Upper lobe of left lung (tissue), 6 donors: ENCODE results near the gene GATAD2B. TPM values are rescaled to one million over a fixed set of nuclear protein-coding genes. Genes with fewer than 3 reads are reported as not detected.

Experiments
- ATAC-seq, 2 donors: fragments of 200-7000 bp; cut with Tn5 transposase; one replicate each; pipeline ENCODE4 v1.9.1; 2022; ENCODE audit warnings: mild to moderate bottlenecking in 2 of 2, moderate library complexity in 2 of 2; ENCODE audit not compliant: low FRiP score in 2 of 2
- DNase-seq, 2 donors: peaks; one replicate each; pipeline ENCODE4 v3.0.0-alpha.2; 2019 to 2020
- H3K27ac ChIP-seq, 4 donors: fragments of 200-600 bp; sonication (generic); one replicate each; pipeline ENCODE4 v1.5.1; 2016 to 2019
- H3K27me3 ChIP-seq, 4 donors: fragments of 200-600 bp; sonication (generic); one replicate each; pipeline ENCODE4 v1.5.1; 2017 to 2019
- H3K36me3 ChIP-seq, 4 donors: fragments of 200-600 bp; sonication (generic); one replicate each; pipeline ENCODE4 v1.5.1; 2016 to 2019
- H3K4me1 ChIP-seq, 4 donors: fragments of 200-600 bp; sonication (generic); one replicate each; pipeline ENCODE4 v1.5.1; 2018 to 2019
- H3K4me3 ChIP-seq, 4 donors: fragments of 200-600 bp; sonication (generic); one replicate each; pipeline ENCODE4 v1.5.1; 2017 to 2019; ENCODE audit warnings: mild to moderate bottlenecking in 2 of 4, moderate library complexity in 1 of 4
- H3K9me3 ChIP-seq, 4 donors: fragments of 200-600 bp; sonication (generic); one replicate each; pipeline ENCODE4 v1.5.1; 2018 to 2019
- CTCF ChIP-seq, 6 experiments: fragments of 450-650 bp in 4 of 6; fragments of 200-600 bp in 2 of 6; sonication (generic) in 2 of 6; IDR thresholded peaks; one replicate each; pipeline ENCODE4 v1.5.1; 2016 to 2019; ENCODE audit warnings: antibody characterized with exemption in 6 of 6
- EP300 ChIP-seq, 4 donors: sonication (generic); formaldehyde crosslinking; IDR thresholded peaks; one replicate each; pipeline ENCODE4 v1.5.1; 2017; ENCODE audit warnings: antibody characterized with exemption in 4 of 4, control low read depth in 2 of 4
- POLR2A ChIP-seq, 4 donors: fragments of 450-650 bp; IDR thresholded peaks; one replicate each; pipeline ENCODE4 v1.5.1; 2016 to 2017; ENCODE audit warnings: antibody characterized with exemption in 4 of 4, mild to moderate bottlenecking in 2 of 4
- POLR2AphosphoS5 ChIP-seq, 2 donors: sonication (generic); formaldehyde crosslinking; IDR thresholded peaks; one replicate each; pipeline ENCODE4 v1.5.1; 2017; ENCODE audit warnings: antibody characterized with exemption in 2 of 2
- WGBS, 2 donors: methylation state at CpG; one replicate each; pipeline ENCODE4 v1.1.5; 2017 to 2018; 5-methylcytosine and 5-hydroxymethylcytosine counted together
- total RNA-seq, 6 donors: library from RNA; depleted of rRNA in 4 of 6; stranded (reverse); fragments of >200 nt in 4 of 6; gene quantifications; one replicate each; pipeline versions ENCODE4 v1.1.0 to v1.2.1, GENCODE V29; 2016 to 2021
- donor health status: DM: no; HTN: no; CAD: no; lungs with moderate emphysema.
- donor health status: DM: no; HTN: yes; CAD: no; lungs with severe emphysema.

Gene GATAD2B
- total RNA-seq, 6 donors from 2014 or later: 16.0 to 50.3 (median 37.8) TPM

DNA sequence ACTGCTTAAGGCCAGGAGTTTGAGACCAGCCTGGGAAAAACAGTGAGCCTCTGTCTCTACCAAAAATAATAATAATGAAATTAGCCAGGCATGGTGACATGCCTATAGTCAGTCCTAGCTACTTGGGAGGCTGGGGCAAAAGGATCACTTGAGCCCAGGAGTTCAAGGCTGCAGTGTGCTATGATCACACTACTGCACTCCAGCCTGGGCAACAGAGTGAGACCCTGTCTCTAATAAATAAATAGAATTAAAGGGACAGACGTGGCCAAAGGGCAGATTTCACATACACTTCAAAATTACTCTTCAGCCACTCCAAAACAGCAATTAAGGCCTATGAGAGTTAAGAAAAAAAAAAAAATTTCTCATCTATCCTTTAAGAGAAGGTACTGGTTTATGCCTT is 45.7 kb downstream of the GATAD2B start:
- Histone ChIP-seq H3K4me1 (peaks cover 23 to 29% (median 26%) of the 10 kb centered on the region in 4 donors), H3K27ac (no peak overlapping the region), H3K9me3 (no peaks in the 10 kb centered on the region), H3K27me3 (no peaks in the 10 kb centered on the region), H3K36me3 (no peaks in the 10 kb centered on the region), H3K4me3 (no peak overlapping the region)
- DNase-seq (no peak), ATAC-seq (no peak)
- WGBS, 2 donors: 52 to 69% methylated on average over 1 of the region's 1 CpG
- TF ChIP-seq EP300 (IDR thresholded peaks at IDR 0.05): no peak
- no peak for TF ChIP-seq POLR2AphosphoS5 (IDR thresholded peaks at IDR 0.05)
- no peak for TF ChIP-seq POLR2A (IDR thresholded peaks at IDR 0.05)
- TF ChIP-seq CTCF (IDR thresholded peaks at IDR 0.05): no peak

GRCh38 chr1:153872934-153873333 is 49.8 kb downstream of the GATAD2B start:
- Histone ChIP-seq H3K9me3 (no peaks in the 10 kb centered on the region), H3K27me3 (no peaks in the 10 kb centered on the region), H3K36me3 (no peaks in the 10 kb centered on the region), H3K27ac (no peak overlapping the region), H3K4me3 (no peak overlapping the region), H3K4me1 (peaks cover 5 to 8% (median 5%) of the 10 kb centered on the region in 4 donors)
- WGBS, 2 donors: 65 to 67% methylated on average over 2 of the region's 2 CpGs
- no peak for DNase-seq
- ATAC-seq: no peak
- TF ChIP-seq POLR2A (IDR thresholded peaks at IDR 0.05) (no peak), CTCF (IDR thresholded peaks at IDR 0.05) (no peak), EP300 (IDR thresholded peaks at IDR 0.05) (no peak), POLR2AphosphoS5 (IDR thresholded peaks at IDR 0.05) (no peak)

GRCh38 chr1:153872331-153872730 is 50.4 kb downstream of the GATAD2B start:
- 54 to 57% methylated on average over 3 of the region's 3 CpGs for WGBS, 2 donors
- Histone ChIP-seq H3K4me3 (no peak overlapping the region), H3K27ac (no peak overlapping the region), H3K36me3 (no peaks in the 10 kb centered on the region), H3K9me3 (no peaks in the 10 kb centered on the region), H3K27me3 (no peaks in the 10 kb centered on the region), H3K4me1 (peaks cover 5 to 8% (median 5%) of the 10 kb centered on the region in 4 donors)
- ATAC-seq (no peak), DNase-seq (no peak)
- no peak for TF ChIP-seq POLR2AphosphoS5 (IDR thresholded peaks at IDR 0.05)
- no peak for TF ChIP-seq POLR2A (IDR thresholded peaks at IDR 0.05)
- no peak for TF ChIP-seq CTCF (IDR thresholded peaks at IDR 0.05)
- no peak for TF ChIP-seq EP300 (IDR thresholded peaks at IDR 0.05)

- Histone ChIP-seq H3K36me3 (no peaks in the 10 kb centered on the region), H3K9me3 (no peaks in the 10 kb centered on the region), H3K4me1 (peaks cover 5% of the 10 kb centered on the region in 4 donors), H3K27ac (no peak overlapping the region), H3K4me3 (no peak overlapping the region), H3K27me3 (no peaks in the 10 kb centered on the region)
- 82 to 85% methylated on average over 3 of the region's 3 CpGs for WGBS, 2 donors
- DNase-seq (no peak), ATAC-seq (no peak)
- TF ChIP-seq CTCF (IDR thresholded peaks at IDR 0.05) (no peak), POLR2A (IDR thresholded peaks at IDR 0.05) (no peak), EP300 (IDR thresholded peaks at IDR 0.05) (no peak), POLR2AphosphoS5 (IDR thresholded peaks at IDR 0.05) (no peak)
These were observed 53.3 kb downstream of the GATAD2B start for GRCh38 chr1:153869486-153869885.

- no peaks in the 10 kb centered on the region for H3K36me3 ChIP-seq
- no peaks in the 10 kb centered on the region for H3K9me3 ChIP-seq
- H3K27ac ChIP-seq: no peak overlapping the region
- H3K27me3 ChIP-seq: no peaks in the 10 kb centered on the region
- H3K4me3 ChIP-seq: no peak overlapping the region
- TF ChIP-seq POLR2A (IDR thresholded peaks at IDR 0.05): no peak
- no peak for TF ChIP-seq POLR2AphosphoS5 (IDR thresholded peaks at IDR 0.05)
- no peak for TF ChIP-seq EP300 (IDR thresholded peaks at IDR 0.05)
- TF ChIP-seq CTCF (IDR thresholded peaks at IDR 0.05): no peak
- peaks cover 0 to 5% (median 0%) of the 10 kb centered on the region in 4 donors for H3K4me1 ChIP-seq
- DNase-seq (no peak), ATAC-seq (peak in 1 of 2 donors; percentile 39)
- 62 to 68% methylated on average over 6 of the region's 6 CpGs for WGBS, 2 donors
These were observed 56.5 kb downstream of the GATAD2B start for GRCh38 chr1:153866045-153866850.
